Neural progenitor cell (in vitro differentiated cells): Measurements from ENCODE around the gene FMNL2.

Experiments used
- CTCF ChIP-seq: fragments of 200-600 bp; sonication (generic); IDR thresholded peaks from 2 replicates; pipeline ENCODE4 v1.5.1; 2017; ENCODE audit warnings: antibody characterized with exemption, mild to moderate bottlenecking
- EZH2 ChIP-seq: fragments of 200-600 bp; sonication (generic); IDR thresholded peaks from 2 replicates; pipeline ENCODE4 v1.6.1; 2017; ENCODE audit warnings: antibody characterized with exemption, mild to moderate bottlenecking, moderate library complexity
- EZH2phosphoT487 ChIP-seq: fragments of 200-600 bp; sonication (generic); IDR thresholded peaks from 2 replicates; pipeline ENCODE4 v1.6.1; 2017; ENCODE audit warnings: antibody characterized with exemption

GRCh38 chr2:152571048-152571766 lies 236.2 kb downstream of the FMNL2 start:
- TF ChIP-seq EZH2phosphoT487 (no peak), CTCF (no peak), EZH2 (no peak)
